GM18861 (cell line): ENCODE data around the gene MRAP2.

ENCODE experiments used
- ATAC-seq: cut with Tn5 transposase; IDR thresholded peaks from one replicate; pipeline ENCODE4 v1.9.1; 2021; ENCODE audit not compliant: unreplicated experiment

Gene MRAP2

GRCh38 chr6:84033523-84034451, at the start of gene MRAP2:
Gene MRAP2, plus strand, starts transcription at chr6:84033772. Its CDS starts 21,547 bp downstream, at chr6:84055319.
- ATAC-seq: peak; percentile 39

DNA sequence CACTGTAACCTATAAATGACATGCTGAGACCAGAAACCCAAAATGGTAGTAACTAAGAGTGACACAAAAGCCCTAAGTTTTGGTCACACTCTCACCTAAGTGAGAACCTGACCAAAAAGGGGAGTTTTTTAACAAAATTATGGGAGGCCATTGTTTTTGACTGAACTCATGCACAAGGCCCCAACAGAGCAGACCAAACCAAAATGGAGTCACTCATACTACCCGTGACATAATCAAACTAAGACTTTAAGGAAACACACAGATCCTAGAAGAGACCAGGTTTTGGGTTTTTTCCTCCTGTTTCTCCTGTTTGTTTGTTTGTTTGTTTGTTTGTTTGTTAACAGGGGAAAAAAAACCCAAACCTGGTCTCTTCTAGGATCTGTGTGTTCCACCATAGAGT, 49.2 kb upstream of the MRAP2 start:
- ATAC-seq: no peak

DNA sequence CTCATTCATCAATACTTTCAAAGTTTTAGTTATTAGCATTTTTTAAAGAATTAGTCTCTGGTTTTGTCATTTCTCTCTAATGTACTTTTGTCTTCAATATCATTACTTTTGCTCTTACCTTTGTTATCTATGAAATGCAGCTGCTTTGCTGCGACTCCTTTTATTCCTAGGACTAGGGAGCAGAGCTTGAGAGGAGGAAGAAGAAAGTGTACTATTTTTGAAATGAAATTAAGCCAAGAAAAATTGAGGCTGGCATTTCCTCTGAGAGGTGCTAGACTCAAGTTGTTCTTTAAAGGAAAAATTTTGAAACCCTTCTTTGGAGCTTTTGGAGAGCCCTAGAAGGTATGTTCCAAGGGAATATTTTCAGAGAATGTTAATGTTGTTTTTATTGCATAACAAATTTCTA, 48.3 kb upstream of the MRAP2 start:
- no peak for ATAC-seq

- ATAC-seq: no peak
Measured at GRCh38 chr6:83985715-83986114, 47.9 kb upstream of the MRAP2 start.

DNA sequence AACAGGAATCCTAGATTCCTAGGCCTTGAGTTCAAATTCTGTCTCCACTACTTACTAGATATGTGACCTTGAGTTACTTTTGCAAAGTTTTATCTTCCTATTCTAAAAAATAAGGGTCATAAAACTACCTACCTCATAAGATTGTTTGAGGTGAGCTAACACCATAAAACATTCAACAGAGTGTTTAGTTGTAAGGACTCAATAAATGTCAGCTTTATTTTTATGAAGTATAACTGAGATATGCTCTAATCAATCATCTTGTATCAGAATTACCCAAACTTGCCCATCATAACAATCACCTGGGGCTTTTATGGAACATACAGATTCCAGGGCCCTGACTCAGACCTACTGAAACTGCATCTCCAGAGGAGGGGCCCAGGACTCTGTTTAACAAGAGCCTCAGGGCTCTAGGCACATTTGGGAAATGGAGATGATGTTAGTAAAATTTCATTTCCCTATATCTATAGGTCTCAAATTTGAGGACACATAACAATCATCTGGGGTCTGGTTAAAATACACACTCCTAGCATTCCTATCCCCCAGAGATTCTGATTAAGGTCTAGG, 35.5 kb upstream of the MRAP2 start:
- ATAC-seq: no peak

DNA sequence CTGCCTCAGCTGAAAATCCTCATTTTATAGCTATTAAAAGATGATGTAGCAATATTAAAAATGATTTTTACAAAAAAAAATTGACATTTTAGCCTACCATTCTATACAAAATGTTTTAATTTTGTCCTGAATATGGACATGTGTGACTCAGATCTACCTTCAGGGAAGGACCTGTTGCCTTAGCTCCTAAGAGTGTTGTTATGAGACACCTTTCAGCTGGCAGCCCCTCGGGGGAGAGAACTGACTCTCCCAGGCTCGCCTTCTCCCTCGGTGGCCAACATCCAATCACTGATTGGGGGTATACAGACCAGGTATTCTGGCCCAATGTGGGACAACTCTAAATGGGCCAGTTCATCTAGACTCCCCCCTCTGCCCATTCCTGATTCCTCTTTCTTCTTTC, 32.5 kb upstream of the MRAP2 start:
- no peak for ATAC-seq

- ATAC-seq: no peak
Measured at GRCh38 chr6:84002226-84002625, 31.3 kb upstream of the MRAP2 start.

DNA sequence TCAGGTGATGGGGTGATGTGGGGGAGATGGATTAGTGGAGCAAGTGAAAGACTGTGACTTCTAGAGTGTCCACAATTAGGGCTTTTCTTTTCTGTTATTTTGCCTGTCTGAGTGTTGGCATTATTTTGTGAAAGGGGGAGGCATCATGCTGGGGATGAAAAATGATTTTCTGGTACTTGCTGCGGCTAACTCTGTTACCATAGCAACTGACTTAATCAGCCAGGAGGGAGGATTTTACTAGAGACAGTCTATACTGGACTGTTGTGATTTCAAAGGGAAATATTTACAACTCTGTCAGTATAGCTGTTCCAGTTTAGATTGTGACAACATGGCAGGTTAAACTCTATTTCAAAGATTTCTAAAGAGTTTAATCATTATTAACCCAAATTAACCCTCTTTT, 30.4 kb upstream of the MRAP2 start:
- ATAC-seq: no peak

- ATAC-seq: no peak
Measured at GRCh38 chr6:84003654-84004053, 29.9 kb upstream of the MRAP2 start.

DNA sequence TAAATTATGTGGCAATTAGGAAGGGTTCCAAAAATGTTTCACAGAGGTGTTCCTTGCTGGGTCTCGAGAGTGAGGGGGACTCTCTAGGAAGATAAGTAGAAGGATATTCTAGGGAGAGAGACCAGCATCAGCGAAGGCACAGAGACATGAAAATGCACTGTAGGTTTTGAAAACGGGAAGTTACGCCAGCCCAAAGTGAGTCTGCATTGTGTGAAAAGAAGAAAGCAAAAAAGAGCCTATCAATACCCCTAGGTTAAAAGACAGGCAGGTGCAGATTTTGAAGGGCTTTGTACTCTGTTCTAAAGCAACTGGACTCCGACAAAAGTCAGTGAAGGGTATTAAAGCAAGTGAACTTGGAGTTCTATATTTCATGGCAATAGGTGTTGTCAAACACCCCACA, 25.7 kb upstream of the MRAP2 start:
- ATAC-seq: no peak

GRCh38 chr6:84013354-84013753, 20.2 kb upstream of the MRAP2 start:
- no peak for ATAC-seq

DNA sequence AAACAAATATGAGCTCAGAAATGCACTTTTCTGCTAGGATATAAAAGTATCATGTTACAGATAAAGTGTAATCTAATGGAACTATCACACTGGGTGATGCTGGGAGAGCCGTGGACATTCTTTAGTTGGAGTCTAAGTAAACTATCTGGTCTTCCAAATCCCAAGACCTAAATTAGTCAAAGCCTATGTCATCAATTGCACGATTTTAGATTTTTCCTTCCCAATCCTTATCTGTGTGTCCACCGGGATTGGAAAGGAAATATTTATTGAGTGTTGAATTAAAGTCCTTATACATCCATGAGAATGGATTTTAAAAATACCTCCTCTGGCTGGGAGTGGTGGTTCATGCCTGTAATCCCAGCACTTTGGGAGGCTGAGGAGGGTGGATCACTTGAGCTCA, 19.6 kb upstream of the MRAP2 start:
- ATAC-seq: no peak

GRCh38 chr6:84016029-84016428, 17.5 kb upstream of the MRAP2 start:
- ATAC-seq: no peak

GRCh38 chr6:84017709-84018452, 15.7 kb upstream of the MRAP2 start:
- ATAC-seq: peak; percentile 68

GRCh38 chr6:84018453-84019061, 15.0 kb upstream of the MRAP2 start:
- no peak for ATAC-seq

DNA sequence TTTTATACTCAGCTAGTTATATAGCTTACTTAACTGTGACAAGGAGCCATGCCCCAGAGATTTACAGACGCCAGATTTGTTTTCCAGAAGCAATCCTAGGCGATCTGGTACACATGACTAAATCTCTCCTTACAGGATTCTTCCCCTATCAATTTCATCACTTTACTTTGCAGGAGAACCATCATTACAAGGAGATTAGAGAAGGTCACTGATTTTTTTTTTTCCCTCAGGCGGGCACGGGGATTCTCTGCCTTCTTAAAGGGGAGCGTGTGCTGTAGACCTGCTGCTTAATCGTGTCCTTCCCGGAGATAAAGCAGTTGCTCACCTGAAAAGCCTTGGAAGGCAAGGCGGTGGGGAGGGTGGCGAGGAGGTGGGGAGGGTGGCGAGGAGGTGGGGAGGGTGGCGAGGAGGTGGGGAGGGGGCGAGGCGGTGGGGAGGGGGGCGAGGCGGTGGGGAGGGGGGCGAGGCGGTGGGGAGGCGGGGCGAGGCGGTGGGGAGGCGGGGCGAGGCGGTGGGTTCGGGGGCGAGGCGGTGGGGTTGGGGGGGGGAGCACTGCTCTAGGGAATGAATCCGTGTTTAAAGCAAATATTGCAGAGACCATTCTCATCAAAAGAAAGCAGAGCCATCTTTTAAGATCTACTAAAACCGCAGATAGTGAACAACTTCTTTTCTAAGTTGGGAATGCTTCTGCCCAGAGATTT, 14.3 kb upstream of the MRAP2 start:
- no peak for ATAC-seq

DNA sequence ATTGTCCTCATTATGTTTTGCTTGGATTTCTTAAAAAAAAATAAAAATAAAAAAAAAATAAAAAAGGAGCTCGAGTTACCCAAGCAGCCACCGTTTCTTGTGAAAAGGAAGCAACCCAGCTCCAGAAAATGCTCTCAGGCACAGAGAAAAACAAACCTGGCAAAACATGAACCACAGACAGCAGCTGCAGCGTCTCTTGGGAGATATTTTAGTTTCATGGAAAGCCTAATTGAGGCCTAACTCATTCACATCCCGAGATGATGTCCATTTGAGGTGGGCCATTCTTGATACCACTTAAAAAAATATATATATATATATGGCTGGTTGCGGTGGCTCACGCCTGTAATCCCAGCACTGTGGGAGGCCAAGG, 13.7 kb upstream of the MRAP2 start:
- ATAC-seq: no peak

DNA sequence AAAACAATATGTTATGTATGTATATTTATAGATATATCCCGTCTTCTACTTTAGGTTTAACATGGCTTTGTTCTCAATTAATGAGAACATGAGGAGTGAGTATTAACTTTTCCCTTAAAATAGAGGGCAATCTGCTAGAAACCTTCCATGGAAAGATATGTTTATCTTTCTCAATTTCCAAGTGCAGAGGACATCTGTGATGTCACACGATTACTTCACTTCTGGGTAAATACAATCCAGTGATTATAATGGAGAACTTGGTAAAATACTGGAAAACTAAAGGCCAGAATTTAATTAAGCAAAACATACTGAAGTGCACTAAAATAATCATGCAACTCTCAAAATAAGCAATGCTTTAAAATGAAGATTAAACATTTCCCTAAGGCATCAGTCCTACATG, 11.9 kb upstream of the MRAP2 start:
- ATAC-seq: no peak

DNA sequence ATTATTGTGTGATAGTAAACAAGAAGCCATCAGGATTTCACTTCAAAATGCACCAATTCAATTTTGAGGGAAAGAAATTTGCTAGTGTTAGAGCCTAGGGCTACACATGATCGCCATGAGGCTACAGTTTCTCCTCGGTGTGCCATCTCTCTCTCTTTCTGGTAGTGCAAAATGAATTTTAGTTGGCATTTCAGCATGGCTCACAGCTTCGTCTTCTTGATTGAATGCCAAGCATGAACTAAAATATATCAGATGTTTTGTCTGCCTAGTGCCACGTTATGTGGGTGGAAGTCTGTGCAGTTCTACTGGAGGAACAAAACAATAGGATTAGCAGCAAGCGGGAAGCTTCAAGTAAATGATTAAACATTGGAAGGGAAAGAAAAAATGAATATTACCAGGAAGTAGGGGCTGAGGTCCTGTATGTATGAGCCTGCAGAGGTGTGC, 6.8 kb upstream of the MRAP2 start:
- ATAC-seq: no peak

DNA sequence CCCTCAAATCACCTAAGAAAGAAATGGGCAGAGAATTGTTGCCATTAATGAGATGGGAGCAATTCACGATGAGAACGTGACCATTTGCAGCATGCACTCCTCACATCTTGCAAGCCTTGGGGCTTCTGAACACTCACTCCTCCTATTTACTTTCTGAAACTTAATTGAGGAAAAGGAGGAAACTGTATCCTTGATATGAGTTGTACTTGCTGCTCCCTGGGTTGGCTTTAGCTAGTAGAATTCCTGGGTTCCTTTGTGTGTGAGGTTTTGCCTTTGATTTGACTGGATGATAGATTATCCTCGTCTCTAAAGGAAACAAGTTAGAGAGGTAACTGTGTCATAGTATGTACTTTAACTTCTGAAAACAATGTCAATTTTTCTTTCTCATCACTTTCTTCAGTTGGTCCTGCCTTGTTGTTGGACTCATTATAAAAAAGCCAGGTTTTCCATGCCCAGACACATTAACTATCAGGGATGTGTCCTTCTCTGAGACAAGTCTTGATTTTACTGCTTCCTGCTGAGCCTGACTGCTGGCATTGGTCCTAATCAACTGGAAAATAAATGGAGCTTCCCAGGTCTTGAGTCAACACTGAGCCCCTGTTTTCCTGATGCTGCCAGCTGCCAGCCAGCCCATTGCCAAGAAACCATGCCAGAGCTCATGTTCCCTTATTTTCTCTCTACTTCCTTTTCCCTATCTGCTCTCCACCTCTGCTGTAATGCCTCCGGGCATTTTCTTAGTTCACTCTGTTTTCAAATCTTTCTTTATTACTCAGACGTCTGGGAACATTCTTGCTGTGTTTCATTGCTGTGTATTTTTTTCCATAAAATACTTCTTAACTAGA, 6.0 kb upstream of the MRAP2 start:
- no peak for ATAC-seq
